RWPE1 (cell line): ENCODE results near the gene CRYBA1.

Experiments
- CTCF ChIA-PET: fragments of 350-600 bp; sonication (Branson Sonifier 250); formaldehyde crosslinking; extraction: SDS; loops from one replicate; lab custom pipeline; 2021; lab: Yijun Ruan, JAX
- POLR2A ChIA-PET: fragments of 400-600 bp; formaldehyde crosslinking; extraction: SDS; loops from one replicate; lab custom pipeline; 2020; ENCODE audit warnings: antibody characterized with exemption; ENCODE audit not compliant: low non-redundant PET; lab: Yijun Ruan, JAX
- DNase-seq: peaks from one replicate; pipeline ENCODE4 v3.0.0; 2012; ENCODE audit warnings: low spot score
- H3K27ac ChIP-seq: fragments of 450-650 bp; 2 replicates; pipeline ENCODE4 v1.5.1; 2017
- TF ChIP-seq, protein P1 (sequence below): fragments of 450-650 bp; conservative IDR thresholded peaks from 2 replicates; pipeline ENCODE4 v1.5.1; 2017; ENCODE audit warnings: low read depth, mild to moderate bottlenecking

CRYBA1 gene

DNA sequence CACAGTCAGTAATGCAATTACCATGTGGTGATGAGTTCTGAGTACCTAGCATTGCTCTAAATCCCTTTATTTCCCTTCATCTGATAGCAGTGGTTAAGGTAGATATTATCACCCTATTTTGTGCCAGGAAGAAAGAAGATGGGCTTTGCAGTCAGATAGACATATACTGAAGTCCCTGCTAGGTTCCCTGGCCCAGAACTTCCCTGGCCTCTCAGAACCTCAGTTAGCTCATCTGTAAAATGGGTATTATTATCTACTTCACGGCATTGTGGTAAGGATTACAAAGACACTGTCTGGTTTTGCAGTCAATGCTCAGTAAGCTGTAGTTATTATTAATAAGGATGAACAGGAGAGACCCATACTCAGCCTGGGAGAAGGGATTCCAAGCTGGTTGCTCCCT is 4.6 kb upstream of the CRYBA1 start:
- H3K27ac ChIP-seq: no peak overlapping the region
- DNase-seq: no peak
- ChIA-PET CTCF (interaction anchor here (1.0 to 1.7 kb wide), 2 partner anchors 9 to 23 kb away, joined by 3 to 7 read pairs; no protein-coding TSS in a partner anchor), POLR2A (interaction anchor here (0.7 kb wide), 1 partner anchor 476 kb away, joined by 3 read pairs; no protein-coding TSS in a partner anchor)
- TF ChIP-seq, protein P1, sequence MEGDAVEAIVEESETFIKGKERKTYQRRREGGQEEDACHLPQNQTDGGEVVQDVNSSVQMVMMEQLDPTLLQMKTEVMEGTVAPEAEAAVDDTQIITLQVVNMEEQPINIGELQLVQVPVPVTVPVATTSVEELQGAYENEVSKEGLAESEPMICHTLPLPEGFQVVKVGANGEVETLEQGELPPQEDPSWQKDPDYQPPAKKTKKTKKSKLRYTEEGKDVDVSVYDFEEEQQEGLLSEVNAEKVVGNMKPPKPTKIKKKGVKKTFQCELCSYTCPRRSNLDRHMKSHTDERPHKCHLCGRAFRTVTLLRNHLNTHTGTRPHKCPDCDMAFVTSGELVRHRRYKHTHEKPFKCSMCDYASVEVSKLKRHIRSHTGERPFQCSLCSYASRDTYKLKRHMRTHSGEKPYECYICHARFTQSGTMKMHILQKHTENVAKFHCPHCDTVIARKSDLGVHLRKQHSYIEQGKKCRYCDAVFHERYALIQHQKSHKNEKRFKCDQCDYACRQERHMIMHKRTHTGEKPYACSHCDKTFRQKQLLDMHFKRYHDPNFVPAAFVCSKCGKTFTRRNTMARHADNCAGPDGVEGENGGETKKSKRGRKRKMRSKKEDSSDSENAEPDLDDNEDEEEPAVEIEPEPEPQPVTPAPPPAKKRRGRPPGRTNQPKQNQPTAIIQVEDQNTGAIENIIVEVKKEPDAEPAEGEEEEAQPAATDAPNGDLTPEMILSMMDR: no peak

DNA sequence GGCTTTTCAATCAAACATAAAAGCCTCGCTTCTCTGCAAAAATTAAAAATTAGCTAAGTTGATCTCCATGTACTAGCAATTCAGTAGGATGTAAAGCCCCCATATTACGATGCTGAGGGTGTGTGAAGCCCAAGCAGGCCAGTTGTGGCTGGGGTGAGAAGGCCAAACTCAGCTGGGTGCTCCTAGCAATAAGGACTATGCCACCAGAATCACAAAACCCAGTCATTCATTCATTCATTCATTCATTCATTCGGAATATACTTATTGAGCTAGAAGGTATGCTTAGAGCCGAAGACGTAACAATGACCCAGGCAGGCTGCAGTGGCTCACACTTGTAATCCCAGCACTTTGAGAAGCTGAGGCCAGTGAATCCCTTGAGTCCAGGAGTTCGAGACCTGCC is 3.9 kb upstream of the CRYBA1 start:
- DNase-seq: no peak
- TF ChIP-seq, protein P1: no peak
- ChIA-PET POLR2A (no interaction called here), CTCF (interaction anchor here (0.7 to 1.7 kb wide), 3 partner anchors 8 to 606 kb away, joined by 3 to 7 read pairs (median 3); no protein-coding TSS in a partner anchor)
- H3K27ac ChIP-seq: no peak overlapping the region

DNA sequence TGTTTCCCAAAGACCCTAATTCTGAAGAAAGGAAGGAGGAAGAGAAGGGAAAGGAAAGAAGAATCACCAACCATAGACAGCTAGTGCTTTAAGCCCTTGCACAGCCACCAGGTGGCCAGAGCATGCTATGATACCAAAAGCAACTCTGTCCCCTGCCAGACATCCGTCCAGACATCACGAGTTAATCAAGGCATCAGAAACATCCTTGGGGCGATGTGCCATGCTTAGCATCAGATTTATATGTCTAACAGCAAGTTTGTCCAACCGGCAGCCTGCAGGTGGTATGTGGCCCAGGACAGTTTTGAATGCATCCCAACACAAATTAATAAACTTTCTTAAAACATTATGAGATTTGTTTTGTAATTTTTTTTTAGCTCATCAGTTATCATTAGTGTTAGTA is 2.9 kb upstream of the CRYBA1 start:
- CTCF ChIA-PET: interaction anchor here (0.7 kb wide), 2 partner anchors 47 to 100 kb away, joined by 3 to 4 read pairs; no protein-coding TSS in a partner anchor
- no peak overlapping the region for H3K27ac ChIP-seq
- POLR2A ChIA-PET: no interaction called here
- TF ChIP-seq, protein P1: peak; percentile 30; the same call in 1 of the 2 replicates
- DNase-seq: no peak

DNA sequence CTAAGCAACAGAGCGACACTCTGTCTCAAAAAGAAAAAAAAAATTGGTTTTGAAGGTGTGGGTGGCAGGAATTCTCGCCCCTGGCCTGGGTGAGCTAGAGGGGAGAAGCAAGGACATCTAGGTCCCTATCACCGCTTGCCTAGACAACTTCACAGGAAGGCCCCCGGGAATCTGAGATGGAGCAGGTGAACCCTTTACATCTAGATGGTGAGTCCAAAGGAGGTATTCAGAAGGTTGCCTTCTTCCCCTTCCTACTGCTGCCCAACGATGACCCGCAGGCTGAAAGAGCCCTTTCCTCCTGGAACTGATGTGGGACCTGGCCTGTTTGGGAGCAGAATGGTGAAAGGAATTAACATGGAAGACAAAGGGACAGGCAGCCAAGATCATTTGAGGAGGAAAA is 1.3 kb upstream of the CRYBA1 start:
- TF ChIP-seq, protein P1: no peak
- ChIA-PET CTCF (no interaction called here), POLR2A (no interaction called here)
- DNase-seq: no peak
- no peak overlapping the region for H3K27ac ChIP-seq

DNA sequence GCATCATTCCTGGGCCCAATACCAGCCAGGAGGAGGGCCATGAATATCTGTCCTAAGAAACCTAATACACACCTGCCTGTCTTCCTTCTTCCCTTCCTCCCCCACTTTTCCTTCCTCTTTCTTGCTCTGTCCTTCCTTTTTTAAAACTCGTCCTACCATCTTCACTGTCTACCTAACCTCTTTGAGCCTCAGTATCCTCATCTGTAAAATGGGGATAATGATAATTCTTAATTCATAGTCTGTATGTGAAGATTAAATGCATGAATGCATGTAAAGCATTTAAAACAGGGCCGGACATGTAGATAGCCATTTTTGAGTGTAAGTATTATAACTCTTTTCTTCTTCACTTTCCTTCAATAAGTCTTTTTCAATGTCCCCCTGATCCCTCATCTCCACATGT is 560 bp downstream of the CRYBA1 start:
- ChIA-PET CTCF (no interaction called here), POLR2A (no interaction called here)
- H3K27ac ChIP-seq: no peak overlapping the region
- TF ChIP-seq, protein P1: no peak
- DNase-seq: no peak

DNA sequence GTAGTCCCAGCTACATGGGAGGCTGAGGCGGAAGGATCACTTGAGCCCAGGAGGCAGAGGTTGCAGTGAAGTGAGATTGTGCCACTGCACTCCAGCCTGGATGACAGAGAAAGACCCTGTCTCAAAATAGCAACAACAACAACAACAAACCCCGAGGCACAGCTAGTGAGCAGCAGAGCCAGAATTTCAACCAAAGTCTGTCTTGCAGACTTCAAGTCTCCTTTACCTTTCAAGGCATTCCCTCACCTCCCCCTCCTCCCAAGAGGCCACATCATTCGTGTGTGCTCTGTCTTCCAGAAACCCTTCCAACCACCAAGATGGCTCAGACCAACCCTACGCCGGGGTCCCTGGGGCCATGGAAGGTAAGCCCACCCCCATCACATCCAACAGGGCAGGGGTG is 2.2 kb downstream of the CRYBA1 start:
- no peak overlapping the region for H3K27ac ChIP-seq
- no peak for DNase-seq
- TF ChIP-seq, protein P1: no peak
- ChIA-PET CTCF (interaction anchor here (2.0 kb wide), 1 partner anchor 29 kb away, joined by 8 read pairs; no protein-coding TSS in a partner anchor), POLR2A (no interaction called here)
